G401.6 (cell line): ENCODE results near the gene CPT1A.

ENCODE experiments used
- FAIRE-seq: peaks from 2 replicates; lab custom pipeline; 2012; peaks lifted over from hg19 to GRCh38; lab: Jason Lieb, UNC

CPT1A gene

DNA sequence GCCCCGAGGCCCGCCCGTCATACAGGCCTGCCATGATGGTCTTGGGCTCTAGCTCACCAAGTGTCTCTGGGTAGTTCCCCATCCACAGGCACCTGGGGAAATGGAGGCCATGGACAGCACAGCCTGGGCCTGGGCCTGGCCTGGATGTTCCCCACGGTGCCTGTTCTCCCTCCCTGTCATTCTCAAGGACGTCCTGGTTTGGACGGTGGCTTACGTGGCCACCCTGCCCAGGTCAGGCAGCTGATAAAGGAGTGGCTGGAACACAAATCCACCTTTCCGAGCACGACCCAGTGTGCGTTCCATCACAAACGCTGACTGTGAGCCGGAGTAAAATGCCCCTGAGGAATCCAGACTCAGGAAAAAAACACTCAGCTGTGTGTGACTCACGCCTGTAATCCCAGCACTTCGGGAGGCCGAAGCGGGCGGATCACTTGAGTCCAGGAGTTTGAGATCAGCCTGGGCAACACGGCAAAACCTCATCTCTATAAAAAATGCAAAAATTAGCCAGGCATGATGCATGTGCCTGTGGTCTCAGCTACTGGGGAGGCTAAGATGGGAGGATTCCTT lies 49.2 kb downstream of the CPT1A start:
- no peak for FAIRE-seq

DNA sequence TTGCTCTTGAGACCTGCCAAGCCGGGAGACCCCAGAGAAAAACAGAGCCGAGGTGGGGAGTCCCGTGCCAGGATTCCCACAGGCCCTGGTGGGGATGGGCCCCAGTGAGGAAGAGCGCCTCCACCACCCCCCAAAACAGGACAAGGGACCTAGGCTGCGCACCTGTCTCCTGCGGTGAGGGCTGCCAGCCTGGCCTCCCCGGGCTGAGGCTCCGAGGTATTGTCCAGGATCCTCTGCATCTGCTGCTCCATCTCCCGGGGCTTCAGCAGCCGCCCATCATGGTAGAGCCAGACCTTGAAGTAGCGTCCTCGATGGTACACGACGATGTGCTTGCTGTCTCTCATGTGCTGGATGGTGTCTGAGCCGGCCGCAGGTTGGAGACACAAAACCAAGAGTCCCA lies 57.1 kb downstream of the CPT1A start:
- no peak for FAIRE-seq

DNA sequence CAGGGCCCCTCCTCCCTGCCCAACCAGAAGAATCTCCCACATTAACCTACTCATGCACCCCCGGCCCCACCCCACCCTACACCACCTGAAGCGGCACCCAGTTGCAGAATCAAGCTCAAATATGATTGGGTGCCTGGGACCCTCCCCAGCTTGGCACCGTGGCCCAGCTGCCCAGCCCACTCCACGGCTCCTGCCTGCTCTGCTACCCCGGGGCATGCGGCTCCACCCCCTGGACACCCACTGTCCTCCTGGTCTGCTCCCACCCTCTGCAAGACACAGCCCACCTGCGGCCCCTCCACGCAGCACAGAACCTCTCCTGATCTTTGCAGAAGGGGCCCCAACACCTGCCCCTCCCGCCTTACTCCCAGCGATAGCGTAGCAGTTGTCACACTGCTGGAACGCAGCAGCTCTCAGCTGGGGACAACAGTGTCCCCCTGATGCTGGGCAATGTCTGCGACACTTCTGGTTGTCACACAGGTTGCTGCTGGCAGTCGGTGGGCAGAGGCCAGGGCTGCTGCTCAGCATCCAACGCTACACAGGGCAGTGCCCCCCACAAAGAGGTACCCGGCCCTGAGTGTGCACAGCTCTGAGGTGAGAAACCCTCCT lies 58.4 kb downstream of the CPT1A start:
- no peak for FAIRE-seq

DNA sequence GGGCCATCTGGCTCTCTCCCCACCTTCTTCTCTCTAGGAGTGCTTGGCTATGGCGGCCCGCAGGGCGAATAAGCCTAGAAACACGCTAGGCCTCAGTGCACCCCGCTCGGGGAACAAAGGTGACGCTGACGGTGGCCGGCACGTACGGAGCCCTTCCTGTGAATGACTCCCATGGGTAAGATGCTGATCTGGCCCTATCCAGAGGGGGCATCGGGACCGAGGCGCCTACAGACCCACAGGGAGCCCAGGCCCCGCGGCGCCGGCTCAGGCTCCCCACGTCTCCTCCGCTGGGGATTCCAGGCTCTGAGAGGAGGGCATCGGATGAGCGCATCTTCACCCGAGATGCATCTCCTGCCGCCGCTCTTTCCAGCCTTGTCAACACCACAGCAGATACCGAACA lies 59.0 kb downstream of the CPT1A start:
- FAIRE-seq: no peak

DNA sequence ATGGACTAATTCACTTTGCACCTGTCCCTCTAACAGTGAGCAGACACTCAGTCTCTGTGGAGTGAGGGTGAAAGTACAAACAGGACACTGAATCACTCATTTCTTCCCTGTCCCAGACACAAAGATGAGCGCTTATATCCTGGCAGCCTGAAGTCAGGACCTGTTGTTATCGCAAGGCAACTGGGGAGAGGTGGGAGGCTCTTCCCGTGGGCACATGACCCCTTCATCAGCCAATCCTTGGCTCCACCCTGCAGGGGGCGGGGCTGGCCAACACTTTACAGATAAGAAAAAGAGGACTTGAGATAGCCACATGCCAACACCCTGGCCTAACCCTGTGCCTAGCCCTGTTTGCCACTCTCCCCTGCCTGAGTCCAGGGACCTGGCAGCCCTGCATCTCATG lies 60.9 kb downstream of the CPT1A start:
- no peak for FAIRE-seq

DNA sequence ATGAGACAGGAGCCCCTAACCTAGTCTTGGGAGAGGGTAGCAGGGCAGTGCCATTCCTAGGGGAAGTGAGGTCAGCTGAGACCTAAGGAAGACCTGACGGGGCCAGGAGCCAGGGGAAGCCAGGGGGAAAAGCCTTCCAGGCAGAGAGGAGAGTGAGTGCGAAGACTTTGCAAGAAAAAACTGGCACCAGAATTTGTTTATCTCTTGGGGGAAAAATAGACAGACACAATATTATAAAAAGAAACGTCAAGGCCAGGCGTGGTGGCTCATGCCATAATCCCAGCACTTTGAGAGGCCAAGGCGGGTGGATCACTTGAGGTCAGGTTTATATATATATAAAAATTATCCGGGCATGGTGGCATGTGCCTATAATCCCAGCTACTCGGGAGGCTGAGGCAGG lies 63.5 kb downstream of the CPT1A start:
- FAIRE-seq: no peak

DNA sequence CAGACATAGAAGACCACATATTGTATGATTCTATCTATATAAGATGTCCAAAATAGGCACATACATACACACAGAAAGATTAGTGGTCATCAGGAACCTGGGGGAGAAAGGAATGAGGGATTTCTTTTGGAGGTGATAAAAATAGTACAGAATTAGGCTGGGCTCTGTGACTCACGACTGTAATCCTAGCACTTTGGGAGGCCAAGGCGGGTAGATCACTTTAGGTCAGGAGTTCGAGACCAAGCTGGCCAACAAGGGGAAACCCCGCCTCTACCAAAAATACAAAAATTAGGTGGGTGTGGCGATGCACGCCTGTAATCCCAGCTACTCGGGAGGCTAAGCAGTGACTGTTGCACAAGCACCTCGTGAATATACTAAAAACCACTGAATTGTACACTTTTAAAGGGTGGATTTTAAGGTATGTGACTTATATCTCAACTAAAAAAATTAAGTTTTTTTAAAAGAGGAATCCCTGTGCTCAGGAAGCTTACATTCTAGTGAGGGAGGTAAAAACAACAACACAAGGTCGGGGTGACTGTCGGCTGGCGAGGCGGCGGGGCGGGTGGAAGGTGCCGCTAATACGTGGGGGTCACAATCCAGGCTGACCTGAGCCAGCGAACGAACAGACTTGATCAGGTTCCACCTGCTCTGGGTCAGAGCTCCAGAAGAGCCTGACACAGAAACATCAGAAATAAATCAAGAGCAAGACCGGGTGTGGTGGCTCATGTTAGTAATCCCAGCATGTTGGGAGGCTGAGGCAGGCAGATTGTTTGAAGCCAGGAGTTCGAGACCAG lies 65.1 kb downstream of the CPT1A start:
- no peak for FAIRE-seq

DNA sequence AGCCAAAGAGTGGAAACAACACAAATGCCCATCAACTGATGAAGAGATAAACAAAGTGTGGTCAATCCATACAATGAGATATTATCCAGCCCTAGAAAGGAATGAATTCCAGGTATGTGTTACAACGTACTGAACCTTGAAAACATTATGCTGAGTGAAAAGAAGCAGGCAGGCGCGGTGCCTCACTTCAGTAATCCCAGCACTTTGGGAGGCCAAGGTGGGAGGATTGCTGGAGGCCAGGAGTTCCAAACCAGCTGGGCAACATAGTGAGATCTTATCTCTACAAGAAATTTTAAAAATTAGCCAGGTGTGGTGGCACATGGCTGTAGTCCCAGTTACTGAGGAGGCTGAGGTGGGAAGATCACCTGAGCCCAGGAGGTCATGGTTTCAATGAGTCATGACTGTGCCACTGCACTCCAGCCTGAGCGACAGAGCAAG lies 65.7 kb downstream of the CPT1A start:
- FAIRE-seq: no peak

DNA sequence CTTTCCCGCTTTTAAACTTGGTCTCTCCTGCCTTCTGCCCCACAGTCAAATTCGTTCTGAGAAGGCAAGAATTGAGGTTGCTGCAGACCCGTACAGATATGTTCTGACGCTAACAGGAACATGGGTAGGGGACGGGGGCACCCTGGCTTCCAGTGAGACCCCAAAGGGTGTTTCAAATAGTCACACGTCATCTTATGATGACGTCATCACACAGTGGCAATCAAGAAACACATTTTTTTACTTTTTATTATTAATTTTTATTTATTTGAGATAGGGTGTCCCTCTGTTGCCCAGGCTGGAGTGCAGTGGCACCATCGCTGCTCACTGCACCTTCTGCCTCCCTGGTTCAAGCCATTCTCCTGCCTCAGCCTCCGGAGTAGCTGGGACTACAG lies 67.5 kb downstream of the CPT1A start:
- no peak for FAIRE-seq

DNA sequence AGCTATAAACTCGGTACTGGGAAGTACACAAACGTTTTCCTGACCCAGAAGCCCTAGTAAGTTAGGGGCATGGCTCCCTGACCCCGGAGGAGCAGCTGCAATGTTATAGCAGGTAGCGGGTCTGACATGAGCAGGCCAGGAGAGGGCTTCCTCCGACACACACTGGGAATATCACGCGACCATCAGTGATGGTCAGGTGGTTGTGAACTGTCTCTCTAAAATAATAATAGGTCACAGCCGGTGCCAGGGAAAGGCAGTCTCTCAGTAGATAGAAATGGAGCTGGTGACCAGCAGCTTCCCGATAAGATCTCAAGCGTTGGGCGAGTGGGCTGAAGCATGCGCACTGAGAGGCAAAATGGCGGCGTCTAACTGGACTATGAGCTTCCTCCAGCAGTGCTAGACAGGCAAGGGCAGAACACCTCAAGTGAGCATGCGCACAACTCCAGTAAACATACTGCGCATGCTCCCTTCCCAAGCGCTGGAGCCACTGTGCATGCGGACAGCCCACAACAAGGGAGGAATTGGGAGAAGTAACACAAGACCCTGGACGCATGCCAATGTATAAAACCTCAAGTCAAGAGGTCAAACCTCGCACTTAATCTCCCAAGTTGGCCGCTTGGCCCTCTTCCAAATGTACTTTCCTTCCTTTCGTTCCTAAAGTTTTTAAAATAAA lies 68.1 kb downstream of the CPT1A start:
- no peak for FAIRE-seq

DNA sequence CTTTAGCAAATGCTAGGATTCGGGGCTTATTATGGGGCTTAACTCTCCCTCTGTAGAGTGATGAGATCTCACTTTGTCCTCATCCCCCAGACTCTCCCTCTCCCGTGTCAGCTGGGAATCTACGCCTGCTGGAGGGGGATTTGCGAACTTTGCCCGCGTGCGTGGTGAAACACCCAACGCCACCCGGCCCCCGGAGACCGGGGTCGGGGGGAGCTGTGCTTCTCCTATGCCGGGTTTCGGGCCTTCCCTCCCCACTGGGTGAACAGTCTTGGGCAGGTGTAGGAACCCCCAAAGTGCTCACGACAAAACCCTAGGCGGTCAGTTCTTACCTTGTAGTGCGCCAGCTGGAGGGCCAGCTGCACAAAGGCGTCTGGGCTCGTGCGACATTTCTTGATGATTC lies 68.8 kb downstream of the CPT1A start:
- no peak for FAIRE-seq

DNA sequence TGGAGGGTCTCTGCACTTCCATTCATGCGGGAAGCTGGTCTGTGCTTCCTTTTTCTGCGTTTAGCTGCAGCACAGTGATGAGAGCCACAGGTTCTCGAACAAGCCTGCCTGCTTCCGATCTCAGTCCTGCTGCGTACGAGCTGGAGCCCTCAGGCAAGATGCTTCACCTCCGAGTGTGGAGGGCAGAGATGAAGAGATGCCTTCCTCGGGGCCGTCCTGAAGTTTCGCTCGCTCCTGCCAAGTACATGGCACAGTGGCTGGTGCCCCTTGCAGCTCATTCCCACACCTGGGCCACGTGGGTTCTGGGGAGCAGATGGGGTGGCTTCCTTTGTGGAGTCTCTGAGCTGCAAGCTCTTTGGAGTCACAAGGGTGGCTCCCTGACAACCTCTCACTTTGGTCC lies 70.9 kb downstream of the CPT1A start:
- FAIRE-seq: no peak

DNA sequence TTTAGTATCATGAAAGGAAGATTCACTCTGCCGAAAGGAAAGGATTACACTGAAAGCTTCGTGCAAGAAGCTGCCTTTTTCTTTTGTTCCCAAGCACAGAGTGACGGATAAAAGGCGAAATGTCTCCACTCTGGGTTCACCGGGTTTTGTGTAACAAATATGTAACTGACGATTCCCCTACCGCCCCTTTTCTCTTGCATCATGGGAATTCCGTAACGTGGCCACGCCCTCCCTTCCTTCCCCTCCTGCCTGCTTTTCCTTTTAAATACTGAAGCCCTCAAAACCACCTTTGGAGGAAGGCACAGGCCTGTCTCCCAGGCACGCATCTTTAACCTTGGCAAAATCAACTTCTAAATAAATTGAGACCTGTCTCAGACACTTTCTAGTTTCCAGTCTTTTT lies 74.0 kb downstream of the CPT1A start:
- FAIRE-seq: no peak

DNA sequence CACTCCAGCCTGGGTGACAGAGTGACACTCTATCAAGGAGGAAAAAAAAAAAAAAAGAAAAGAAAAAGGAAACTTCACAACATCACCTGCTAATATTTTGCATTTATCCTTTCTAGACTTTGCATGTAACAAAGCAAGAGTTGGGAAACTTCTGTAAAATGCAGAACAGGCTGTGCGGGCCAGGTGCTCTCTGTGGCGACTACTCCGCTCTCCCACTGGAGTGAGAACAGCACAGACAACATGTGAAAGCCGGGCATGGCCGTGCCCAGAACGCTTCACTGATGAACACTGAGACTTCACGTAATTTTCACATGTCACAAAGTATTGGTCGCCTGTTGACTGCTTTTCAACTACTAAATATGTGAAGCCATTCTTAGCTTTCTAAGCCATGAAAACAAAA lies 74.9 kb downstream of the CPT1A start:
- no peak for FAIRE-seq

DNA sequence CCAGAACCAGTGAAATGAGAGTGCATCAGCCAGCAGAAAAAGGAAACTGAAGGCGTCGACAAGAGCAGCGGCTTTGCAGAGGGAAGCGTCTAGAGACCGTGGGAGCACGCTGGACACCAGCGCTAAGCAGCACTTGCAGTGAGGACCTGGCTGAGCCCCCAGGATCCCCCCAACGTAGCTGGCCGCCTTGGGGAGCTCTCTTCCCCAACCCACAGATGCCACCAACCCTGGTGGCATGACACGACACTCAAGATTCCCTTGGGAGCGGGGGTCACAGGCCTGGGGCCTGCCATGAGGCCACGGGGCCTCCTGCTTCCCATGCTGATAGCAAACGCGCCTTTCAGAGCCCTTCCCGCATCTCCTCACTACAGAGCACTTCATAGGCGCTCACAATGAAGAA lies 77.0 kb downstream of the CPT1A start:
- no peak for FAIRE-seq

DNA sequence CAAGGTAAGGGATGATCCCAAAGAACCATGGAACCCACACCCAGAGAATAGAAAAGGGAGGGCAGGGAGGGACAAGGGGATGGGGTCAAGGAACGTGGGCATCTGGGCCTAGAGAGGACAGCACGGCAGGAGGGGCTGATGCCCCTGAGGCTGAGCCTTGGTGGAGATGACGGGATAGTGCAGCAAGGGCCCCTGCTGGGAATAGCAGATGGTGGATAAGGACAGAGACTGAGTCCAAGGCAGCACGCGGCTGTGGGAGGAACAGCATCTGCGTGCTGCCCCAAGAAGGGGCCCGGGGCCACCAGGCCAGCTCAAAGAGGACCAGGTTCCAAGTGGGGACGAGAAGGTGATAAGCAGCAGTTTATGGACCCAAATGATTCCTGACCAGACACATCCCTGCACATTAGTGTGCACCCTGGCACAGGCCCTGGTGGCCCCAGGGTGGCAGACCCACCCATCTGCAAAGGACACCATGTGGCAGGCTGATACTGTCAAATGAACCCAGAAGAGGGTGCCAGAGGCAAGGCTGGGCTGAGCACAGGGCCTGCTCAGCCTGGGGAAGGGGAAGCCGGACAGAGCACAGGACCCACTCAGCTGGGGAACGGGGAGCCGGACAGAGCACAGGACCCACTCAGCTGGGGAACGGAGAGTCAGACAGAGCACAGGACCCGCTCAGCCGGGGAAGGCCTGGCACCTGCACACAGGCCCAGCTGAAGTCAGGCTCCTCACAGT lies 77.6 kb downstream of the CPT1A start:
- no peak for FAIRE-seq

DNA sequence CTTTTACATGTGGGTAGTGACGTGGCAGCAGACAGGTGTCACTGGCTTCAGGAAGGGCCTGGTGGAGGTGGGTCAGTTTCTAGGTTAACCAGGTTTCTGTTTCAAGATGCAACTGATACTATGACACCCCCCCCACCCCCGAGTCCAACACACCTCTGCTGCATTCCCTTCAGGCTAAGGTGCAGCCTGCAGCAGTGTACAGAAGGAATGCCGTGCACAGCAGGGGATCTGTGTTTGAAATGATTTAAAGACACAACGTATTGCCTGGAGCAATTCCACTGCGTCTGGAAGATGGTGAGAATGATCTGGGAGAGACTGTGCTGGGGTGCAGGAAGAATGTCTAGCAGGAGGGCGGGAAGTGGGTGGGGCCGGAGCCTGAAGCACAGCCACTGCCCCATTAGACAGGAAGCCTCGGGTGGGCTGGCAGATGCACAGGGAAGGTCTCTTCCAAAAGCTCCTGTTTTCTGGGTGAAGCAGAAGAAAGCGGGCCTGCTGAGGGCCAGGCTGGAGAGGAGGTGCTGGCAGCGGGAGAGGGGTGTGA lies 78.5 kb downstream of the CPT1A start:
- no peak for FAIRE-seq

DNA sequence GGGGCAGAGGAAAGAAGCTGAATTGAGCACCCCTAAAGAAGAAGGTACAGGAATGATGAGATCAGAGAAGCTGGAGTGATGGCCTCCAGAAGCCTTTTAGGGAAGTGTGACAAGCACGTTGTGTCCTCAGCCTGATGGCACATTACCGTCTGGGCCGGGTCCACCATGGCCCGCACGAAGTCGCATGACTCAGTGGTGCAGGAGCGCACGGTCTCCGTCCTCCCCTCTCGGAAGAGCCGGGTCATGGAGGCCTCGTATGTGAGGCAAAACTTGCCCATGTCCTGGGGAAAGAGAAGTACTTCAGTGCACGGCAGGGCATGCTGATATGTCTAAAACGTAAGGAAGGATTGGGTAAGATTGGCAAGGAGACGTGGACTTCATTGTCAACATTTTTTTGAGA lies 79.2 kb downstream of the CPT1A start:
- no peak for FAIRE-seq

DNA sequence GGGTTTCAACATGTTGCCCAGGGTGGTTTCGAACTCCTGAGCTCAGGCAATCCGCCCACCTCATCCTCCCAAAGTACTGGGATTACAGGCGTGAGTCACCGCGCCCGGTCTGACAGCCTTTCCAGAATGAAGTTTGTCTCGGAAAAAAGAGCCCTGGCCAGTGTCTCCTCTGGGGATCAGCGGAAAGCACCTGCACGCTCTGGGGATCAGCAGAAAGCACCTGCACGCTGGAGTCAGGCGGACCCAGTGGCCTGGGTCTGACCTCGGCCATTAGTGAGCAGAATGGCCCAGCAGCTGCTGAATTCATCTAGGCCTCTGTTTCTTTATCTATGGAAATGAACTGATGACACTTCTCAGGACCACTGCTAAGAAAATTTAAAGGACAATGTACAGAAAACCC lies 79.9 kb downstream of the CPT1A start:
- no peak for FAIRE-seq

DNA sequence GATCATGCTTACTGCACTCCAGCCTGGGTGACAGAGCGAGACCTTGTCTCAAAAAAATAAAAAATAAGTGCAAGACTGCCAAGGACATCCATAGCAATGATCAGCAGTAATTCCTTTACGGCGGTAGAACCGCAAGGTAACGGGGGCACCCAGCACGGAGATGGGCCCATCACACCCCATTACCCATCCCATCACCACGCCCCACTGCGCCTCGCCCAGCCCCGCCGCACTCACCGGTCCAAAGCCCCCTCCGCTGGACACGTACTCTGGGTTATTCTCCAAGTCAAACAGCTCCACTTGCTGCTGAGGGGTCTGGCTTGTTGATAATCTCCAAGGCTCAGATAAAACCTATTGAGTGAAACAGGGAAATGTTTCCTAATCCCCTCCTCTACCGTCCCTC lies 81.7 kb downstream of the CPT1A start:
- FAIRE-seq: no peak

DNA sequence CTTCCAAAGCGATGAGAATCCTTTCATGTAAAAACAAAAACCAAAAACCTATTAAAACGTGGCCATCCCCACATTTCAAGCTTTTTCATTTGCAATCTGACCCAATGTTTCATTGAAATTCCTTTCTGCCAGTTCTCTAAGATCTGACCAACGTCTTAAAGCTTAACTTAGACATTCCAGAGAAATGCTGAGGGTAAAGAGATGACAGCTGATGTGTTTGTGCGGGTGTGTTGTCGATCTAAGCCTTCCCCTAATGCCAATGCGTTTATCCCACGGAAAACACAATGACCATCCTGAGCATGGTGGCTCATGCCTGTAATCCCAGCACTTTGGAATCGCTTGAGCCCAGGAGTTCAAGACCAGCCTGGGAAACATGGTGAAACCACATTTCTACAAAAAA lies 84.0 kb downstream of the CPT1A start:
- FAIRE-seq: no peak

DNA sequence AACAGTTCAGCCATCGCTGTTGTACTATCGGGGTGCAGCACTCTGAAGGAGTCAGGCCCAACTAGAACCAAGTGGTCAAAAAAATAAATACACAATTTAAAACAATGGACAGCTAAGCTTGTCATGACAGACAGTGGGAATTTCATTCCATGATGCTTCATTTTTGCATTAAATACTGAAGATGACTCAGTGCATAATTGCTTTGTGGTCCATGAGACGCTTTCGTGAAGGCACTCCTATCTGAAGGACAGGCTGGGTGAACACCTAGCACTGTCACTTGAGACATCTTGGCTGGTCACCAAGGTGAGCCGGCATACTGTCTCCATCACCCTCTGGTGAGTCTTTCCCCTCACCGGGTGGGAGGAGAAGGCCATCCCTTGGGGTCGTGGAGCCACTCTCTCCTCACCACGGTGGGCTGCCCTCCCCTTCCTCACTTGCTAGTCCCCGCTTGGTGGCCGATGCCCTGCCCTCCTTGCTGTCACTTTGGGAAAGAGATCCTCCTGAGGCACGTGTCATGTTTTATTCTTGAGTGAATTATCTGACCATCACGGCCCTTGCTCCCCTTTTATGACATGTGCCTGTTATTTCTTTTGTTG lies 85.4 kb downstream of the CPT1A start:
- FAIRE-seq: no peak
